Endothelial cell of umbilical vein (primary cell): Measurements from ENCODE around the gene DMRTC2. TPM values are rescaled to one million over a fixed set of nuclear protein-coding genes. Genes with fewer than 3 reads are reported as not detected.

Experiments
- BruUV-seq: library from RNA; stranded (reverse); fragments of 400-500 nt; replicated peaks from 2 replicates; lab custom pipeline; 2021; lab: Mats Ljungman, UMichigan
- CTCF ChIA-PET: fragments of 300-600, 350-600 bp; sonication (Branson Sonifier 250); formaldehyde crosslinking; loops from one replicate; lab custom pipeline; 2021; ENCODE audit warnings: antibody characterized with exemption, inconsistent platforms; lab: Charles Lee
- POLR2A ChIA-PET: fragments of 300-600, 350-600 bp; sonication (Branson Sonifier 250); formaldehyde crosslinking; loops from one replicate; lab custom pipeline; 2021; ENCODE audit warnings: antibody characterized with exemption, inconsistent platforms; lab: Charles Lee
- DNase-seq: peaks from one replicate; pipeline ENCODE4 v3.0.0-alpha.2; 2011; ENCODE audit warnings: low read depth, low spot score
- FAIRE-seq: peaks from 2 replicates; lab custom pipeline; 2011; peaks lifted over from hg19 to GRCh38; lab: Jason Lieb, UNC
- H2AFZ ChIP-seq: 2 replicates; pipeline ENCODE4 v1.6.0; 2012; ENCODE audit warnings: low read depth, low read length, control low read depth, inconsistent platforms
- H3K27ac ChIP-seq: 2 replicates; pipeline ENCODE4 v1.5.1; 2011; ENCODE audit warnings: low read depth, mild to moderate bottlenecking, control low read depth, low read length, moderate library complexity; ENCODE audit not compliant: insufficient read depth
- H3K27me3 ChIP-seq, 2 experiments: 2 replicates each; pipeline versions ENCODE4 v1.6.0 to v1.6.1; 2011; ENCODE audit warnings: low read length in 2 of 2, mixed read lengths in 1 of 2; ENCODE audit not compliant: control insufficient read depth in 2 of 2, insufficient read depth in 2 of 2
- H3K36me3 ChIP-seq, 2 experiments: 2 replicates in 1 of 2; 3 replicates in 1 of 2; pipeline ENCODE4 v1.5.1; 2011; ENCODE audit warnings: low read length in 2 of 2, mild to moderate bottlenecking in 1 of 2, moderate library complexity in 1 of 2; ENCODE audit not compliant: control insufficient read depth in 2 of 2, insufficient read depth in 2 of 2; ENCODE audit errors: extremely low read depth in 1 of 2
- H3K4me1 ChIP-seq: 3 replicates; pipeline ENCODE4 v1.5.1; 2011; ENCODE audit warnings: mild to moderate bottlenecking, low read length; ENCODE audit not compliant: control insufficient read depth, insufficient read depth; ENCODE audit errors: extremely low read depth
- H3K4me2 ChIP-seq: 2 replicates; pipeline ENCODE4 v1.6.1; 2011; ENCODE audit warnings: low read length, control low read depth, mixed read lengths; ENCODE audit not compliant: insufficient read depth
- H3K4me3 ChIP-seq, 3 experiments: fragments of 200-600 bp in 1 of 3; sonication (generic), shearing (Covaris generic) in 1 of 3; replicated peaks in 1 of 3; 2 replicates each; pipeline ENCODE4 v1.5.1; 2011 to 2016; ENCODE audit warnings: control low read depth in 3 of 3, low read length in 3 of 3, mild to moderate bottlenecking in 2 of 3, inconsistent platforms in 1 of 3, low read depth in 1 of 3, moderate library complexity in 1 of 3; ENCODE audit not compliant: insufficient read depth in 1 of 3
- H3K79me2 ChIP-seq: 2 replicates; pipeline ENCODE4 v1.6.0; 2012; ENCODE audit warnings: low read length, inconsistent platforms; ENCODE audit not compliant: control insufficient read depth, insufficient read depth
- H3K9ac ChIP-seq: replicated peaks from 2 replicates; pipeline ENCODE3; 2011; ENCODE audit warnings: low read length, control low read depth; ENCODE audit not compliant: insufficient read depth; ENCODE audit errors: extremely low read depth
- H3K9me1 ChIP-seq: replicated peaks from 3 replicates; pipeline ENCODE4 v1.6.0; 2011; ENCODE audit warnings: mild to moderate bottlenecking, low read length; ENCODE audit not compliant: control insufficient read depth, insufficient read depth; ENCODE audit errors: extremely low read depth
- H3K9me3 ChIP-seq: replicated peaks from 2 replicates; pipeline ENCODE4 v1.5.1; 2012; ENCODE audit warnings: low read length, inconsistent platforms; ENCODE audit not compliant: control insufficient read depth, insufficient read depth
- H4K20me1 ChIP-seq: replicated peaks from 2 replicates; pipeline ENCODE3; 2011; ENCODE audit warnings: mild to moderate bottlenecking, low read length; ENCODE audit not compliant: control insufficient read depth, insufficient read depth; ENCODE audit errors: extremely low read depth
- CTCF ChIP-seq, 2 donors: IDR thresholded peaks; 1 replicate in 1 of 2; 2 replicates in 1 of 2; pipeline ENCODE4 v1.5.1; 2011; ENCODE audit warnings: low read length in 2 of 2, mild to moderate bottlenecking in 2 of 2, moderate library complexity in 2 of 2, control low read depth in 1 of 2, inconsistent platforms in 1 of 2, low read depth in 1 of 2; ENCODE audit not compliant: insufficient read depth in 1 of 2; ENCODE audit errors: extremely low read depth in 1 of 2
- EZH2 ChIP-seq: IDR thresholded peaks from 2 replicates; pipeline ENCODE4 v1.6.1; 2012; ENCODE audit warnings: borderline replicate concordance, low read depth, mild to moderate bottlenecking, moderate library complexity, low read length, inconsistent platforms; ENCODE audit not compliant: severe bottlenecking
- GATA2 ChIP-seq: IDR thresholded peaks from 2 replicates; pipeline ENCODE4 v1.7.0; 2011; ENCODE audit warnings: low read depth, mild to moderate bottlenecking, moderate library complexity, mixed read lengths, low read length; ENCODE audit not compliant: insufficient read length, insufficient read depth
- JUN ChIP-seq: IDR thresholded peaks from 2 replicates; pipeline ENCODE4 v1.6.1; 2011; ENCODE audit warnings: borderline replicate concordance, low read depth; ENCODE audit not compliant: insufficient read length, insufficient read depth
- POLR2A ChIP-seq: IDR thresholded peaks from 2 replicates; pipeline ENCODE4 v1.6.1; 2012; ENCODE audit warnings: low read depth, mild to moderate bottlenecking, control low read depth, low read length
- POLR2AphosphoS5 ChIP-seq: IDR thresholded peaks from 2 replicates; pipeline ENCODE4 v1.6.1; 2012; ENCODE audit warnings: low read depth, mild to moderate bottlenecking, control low read depth, low read length, moderate library complexity; ENCODE audit not compliant: insufficient read depth
- dilution Hi-C: fragments of 300-500 bp; cut with MboI; formaldehyde crosslinking; loops from one replicate; pipeline ENCODE4 v1.15.0; 2019; ENCODE audit warnings: low sequenced_read_pairs; ENCODE audit not compliant: extremely low pct_ligation_motif_present
- intact Hi-C: fragments of 100-400 bp; cut with micrococcal nuclease; formaldehyde crosslinking; loops from one replicate; pipeline ENCODE4 v1.10.0; 2022
- polyA plus RNA-seq, 4 experiments: library from polyadenylated mRNA; depleted of rRNA in 3 of 4; stranded (reverse) in 3 of 4; unstranded in 1 of 4; fragments of >200 nt; gene quantifications; 2 replicates each; pipeline versions ENCODE4 v1.2.1 to v1.2.3, GENCODE V29; 2011 to 2012; ENCODE audit warnings: missing spikeins in 1 of 4
- total RNA-seq: library from RNA; stranded (reverse); gene quantifications from 2 replicates; pipeline ENCODE4 v1.2.3, GENCODE V29; 2021
- TF ChIP-seq, protein P1 (sequence below): IDR thresholded peaks from 2 replicates; pipeline ENCODE4 v1.6.1; 2011; ENCODE audit not compliant: insufficient read depth, insufficient read length

DMRTC2 gene
- total and polyA plus RNA-seq, 2 donors (not counting 3 experiments of a cell fraction or from before 2014, with no cell fraction given) = not detected

GRCh38 chr19:41868120-41868988 lies 23.5 kb downstream of the DMRTC2 start:
- dilution Hi-C loops = no loop called here
- H3K27ac ChIP-seq = no peak overlapping the region
- no peak overlapping the region for H2AFZ ChIP-seq
- H3K36me3 ChIP-seq = peaks cover 39 to 64% of the 10 kb centered on the region in 2 experiments
- no peaks in the 10 kb centered on the region for H3K9me1 ChIP-seq
- H3K4me1 ChIP-seq = peaks cover 11% of the 10 kb centered on the region
- no peak overlapping the region for H3K9ac ChIP-seq
- no peaks in the 10 kb centered on the region for H3K9me3 ChIP-seq
- TF ChIP-seq, protein P1, sequence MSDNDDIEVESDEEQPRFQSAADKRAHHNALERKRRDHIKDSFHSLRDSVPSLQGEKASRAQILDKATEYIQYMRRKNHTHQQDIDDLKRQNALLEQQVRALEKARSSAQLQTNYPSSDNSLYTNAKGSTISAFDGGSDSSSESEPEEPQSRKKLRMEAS = no peak
- TF ChIP-seq JUN (no peak), POLR2AphosphoS5 (peak; percentile 14), EZH2 (no peak), GATA2 (no peak)
- CTCF ChIA-PET = no interaction called here
- H4K20me1 ChIP-seq = no peaks in the 10 kb centered on the region
- no peak for FAIRE-seq
- H3K27me3 ChIP-seq = no peaks in the 10 kb centered on the region
- peaks cover 51% of the 10 kb centered on the region for H3K79me2 ChIP-seq
- POLR2A ChIA-PET = interaction anchor here (1.1 to 1.9 kb wide), 2 partner anchors 8 to 82 kb away, joined by 3 to 7 read pairs; partner anchors contain the start of gene RPS19
- intact Hi-C loops = no loop called here
- BruUV-seq = no TSS peak
- H3K4me2 ChIP-seq = no peak overlapping the region
- no peak for DNase-seq
- H3K4me3 ChIP-seq = no peak overlapping the region

GRCh38 chr19:41868989-41869300 lies 24.1 kb downstream of the DMRTC2 start:
- Histone ChIP-seq H3K27ac (no peak overlapping the region), H3K4me3 (no peak overlapping the region), H3K9ac (no peak overlapping the region), H3K27me3 (no peaks in the 10 kb centered on the region), H3K9me3 (no peaks in the 10 kb centered on the region), H3K36me3 (peaks cover 39 to 60% of the 10 kb centered on the region in 2 experiments), H3K4me2 (no peak overlapping the region), H3K79me2 (peaks cover 46% of the 10 kb centered on the region), H2AFZ (no peak overlapping the region), H3K9me1 (no peaks in the 10 kb centered on the region), H3K4me1 (peaks cover 9% of the 10 kb centered on the region), H4K20me1 (no peaks in the 10 kb centered on the region)
- dilution Hi-C loops = no loop called here
- ChIA-PET POLR2A (interaction anchor here (1.1 to 1.9 kb wide), 2 partner anchors 9 to 82 kb away, joined by 3 to 7 read pairs; partner anchors contain the start of gene RPS19), CTCF (no interaction called here)
- intact Hi-C loops = no loop called here
- BruUV-seq = no TSS peak
- DNase-seq = no peak
- no peak for FAIRE-seq
- TF ChIP-seq JUN (no peak), POLR2A (no peak), GATA2 (no peak), CTCF (IDR thresholded peaks at IDR 0.05; ENCODE audit: extremely low read depth in 1 of 2, insufficient read depth in 1 of 2, low read depth in 1 of 2, low read length in 2 of 2) (no peak)
